PFSK-1 (cell line): Measurements from ENCODE around the gene MMP20.

Source experiments
- POLR2AphosphoS5 ChIP-seq: IDR thresholded peaks from 2 replicates; pipeline ENCODE4 v1.6.1; 2012; ENCODE audit warnings: low read depth, mild to moderate bottlenecking, control low read depth, low read length, moderate library complexity
- REST ChIP-seq, 2 experiments: IDR thresholded peaks; 2 replicates each; pipeline versions ENCODE4 v1.6.1 to v1.8.0; 2011 to 2012; ENCODE audit warnings: low read depth in 2 of 2, low read length in 2 of 2, control low read depth in 1 of 2, inconsistent platforms in 1 of 2, mild to moderate bottlenecking in 1 of 2, moderate library complexity in 1 of 2; ENCODE audit not compliant: insufficient read depth in 1 of 2
- TAF1 ChIP-seq: IDR thresholded peaks from 2 replicates; pipeline ENCODE4 v1.6.1; 2012; ENCODE audit warnings: low read length, control low read depth, borderline replicate concordance; ENCODE audit not compliant: insufficient read depth

DNA sequence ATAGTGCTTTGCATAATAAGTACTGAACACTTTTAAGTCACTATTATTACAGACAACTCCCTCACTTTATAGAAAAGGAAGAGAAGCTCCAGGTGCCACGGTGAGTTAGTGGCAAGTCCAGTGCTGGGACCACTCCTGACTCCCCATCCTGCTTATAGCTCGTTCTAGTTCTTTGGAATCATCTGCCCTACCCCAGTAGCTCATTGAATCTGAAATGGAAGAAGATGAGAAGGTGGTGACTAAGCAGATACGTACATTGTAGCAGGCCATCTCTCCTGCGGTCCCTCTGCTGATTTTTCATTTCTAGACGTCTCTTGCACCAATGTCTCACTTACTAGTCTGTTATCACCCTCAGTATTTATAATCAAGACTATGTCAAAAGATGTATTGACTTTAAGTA lies 21.6 kb downstream of the MMP20 start:
- TF ChIP-seq POLR2AphosphoS5 (no peak), TAF1 (no peak), REST (IDR thresholded peaks at IDR 0.05; ENCODE audit: insufficient read depth in 1 of 2, low read depth in 2 of 2, low read length in 2 of 2) (no peak)
